Measurements from ENCODE around the gene HSD17B3.
"Not testable (repeated sequence)": the region's sequence is repeated elsewhere in the genome, so short reads cannot be mapped to it uniquely, and the experiment has no call there.

DNA sequence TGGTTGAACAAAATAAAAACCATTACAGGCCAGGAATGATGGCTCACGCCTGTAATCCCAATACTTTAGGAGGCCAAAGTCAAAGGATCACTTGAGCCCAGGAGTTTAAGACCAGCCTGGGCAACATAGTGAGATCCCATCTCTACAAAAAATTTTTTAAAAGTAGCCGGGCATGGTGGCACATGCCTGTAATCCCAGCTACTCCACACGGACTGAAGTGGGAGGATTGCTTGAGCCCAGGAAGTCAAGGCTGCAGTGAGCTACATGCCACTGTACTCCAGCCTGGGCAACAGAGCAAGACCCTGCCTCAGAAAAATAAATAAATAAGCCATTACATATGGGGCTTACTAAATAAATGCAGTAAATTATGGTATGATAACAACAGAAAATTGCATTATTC is 20.2 kb upstream of the HSD17B3 start:
- TF ChIP-seq, protein P1, sequence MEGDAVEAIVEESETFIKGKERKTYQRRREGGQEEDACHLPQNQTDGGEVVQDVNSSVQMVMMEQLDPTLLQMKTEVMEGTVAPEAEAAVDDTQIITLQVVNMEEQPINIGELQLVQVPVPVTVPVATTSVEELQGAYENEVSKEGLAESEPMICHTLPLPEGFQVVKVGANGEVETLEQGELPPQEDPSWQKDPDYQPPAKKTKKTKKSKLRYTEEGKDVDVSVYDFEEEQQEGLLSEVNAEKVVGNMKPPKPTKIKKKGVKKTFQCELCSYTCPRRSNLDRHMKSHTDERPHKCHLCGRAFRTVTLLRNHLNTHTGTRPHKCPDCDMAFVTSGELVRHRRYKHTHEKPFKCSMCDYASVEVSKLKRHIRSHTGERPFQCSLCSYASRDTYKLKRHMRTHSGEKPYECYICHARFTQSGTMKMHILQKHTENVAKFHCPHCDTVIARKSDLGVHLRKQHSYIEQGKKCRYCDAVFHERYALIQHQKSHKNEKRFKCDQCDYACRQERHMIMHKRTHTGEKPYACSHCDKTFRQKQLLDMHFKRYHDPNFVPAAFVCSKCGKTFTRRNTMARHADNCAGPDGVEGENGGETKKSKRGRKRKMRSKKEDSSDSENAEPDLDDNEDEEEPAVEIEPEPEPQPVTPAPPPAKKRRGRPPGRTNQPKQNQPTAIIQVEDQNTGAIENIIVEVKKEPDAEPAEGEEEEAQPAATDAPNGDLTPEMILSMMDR (IDR thresholded peaks at IDR 0.05): not testable (repeated sequence)
- not testable (repeated sequence) for TF ChIP-seq POLR2A (IDR thresholded peaks at IDR 0.05)

Measured in Peyer's patch (tissue), 4 donors.